Endothelial cell of umbilical vein (primary cell): Measurements from ENCODE around the gene MPLKIP. TPM values are rescaled to one million over a fixed set of nuclear protein-coding genes. Genes with fewer than 3 reads are reported as not detected.

Experiments
- Bru-seq: library from RNA; stranded (reverse); fragments of 400-500 nt; gene quantifications from one replicate; lab custom pipeline; 2021; lab: Mats Ljungman, UMichigan
- BruChase-seq, 2 experiments: library from RNA; stranded (reverse); fragments of 400-500 nt; gene quantifications; one replicate each; lab custom pipeline; 2021; lab: Mats Ljungman, UMichigan
- BruUV-seq: library from RNA; stranded (reverse); fragments of 400-500 nt; replicated peaks from 2 replicates; lab custom pipeline; 2021; lab: Mats Ljungman, UMichigan
- CTCF ChIA-PET: fragments of 300-600, 350-600 bp; sonication (Branson Sonifier 250); formaldehyde crosslinking; loops from one replicate; lab custom pipeline; 2021; ENCODE audit warnings: antibody characterized with exemption, inconsistent platforms; lab: Charles Lee
- POLR2A ChIA-PET: fragments of 300-600, 350-600 bp; sonication (Branson Sonifier 250); formaldehyde crosslinking; loops from one replicate; lab custom pipeline; 2021; ENCODE audit warnings: antibody characterized with exemption, inconsistent platforms; lab: Charles Lee
- DNase-seq: peaks from one replicate; pipeline ENCODE4 v3.0.0-alpha.2; 2011; ENCODE audit warnings: low read depth, low spot score
- FAIRE-seq: peaks from 2 replicates; lab custom pipeline; 2011; peaks lifted over from hg19 to GRCh38; lab: Jason Lieb, UNC
- H2AFZ ChIP-seq: 2 replicates; pipeline ENCODE4 v1.6.0; 2012; ENCODE audit warnings: low read depth, low read length, control low read depth, inconsistent platforms
- H3K27ac ChIP-seq: 2 replicates; pipeline ENCODE4 v1.5.1; 2011; ENCODE audit warnings: low read depth, mild to moderate bottlenecking, control low read depth, low read length, moderate library complexity; ENCODE audit not compliant: insufficient read depth
- H3K27me3 ChIP-seq, 2 experiments: 2 replicates each; pipeline versions ENCODE4 v1.6.0 to v1.6.1; 2011; ENCODE audit warnings: low read length in 2 of 2, mixed read lengths in 1 of 2; ENCODE audit not compliant: control insufficient read depth in 2 of 2, insufficient read depth in 2 of 2
- H3K36me3 ChIP-seq, 2 experiments: 2 replicates in 1 of 2; 3 replicates in 1 of 2; pipeline ENCODE4 v1.5.1; 2011; ENCODE audit warnings: low read length in 2 of 2, mild to moderate bottlenecking in 1 of 2, moderate library complexity in 1 of 2; ENCODE audit not compliant: control insufficient read depth in 2 of 2, insufficient read depth in 2 of 2; ENCODE audit errors: extremely low read depth in 1 of 2
- H3K4me1 ChIP-seq: 3 replicates; pipeline ENCODE4 v1.5.1; 2011; ENCODE audit warnings: mild to moderate bottlenecking, low read length; ENCODE audit not compliant: control insufficient read depth, insufficient read depth; ENCODE audit errors: extremely low read depth
- H3K4me2 ChIP-seq: 2 replicates; pipeline ENCODE4 v1.6.1; 2011; ENCODE audit warnings: low read length, control low read depth, mixed read lengths; ENCODE audit not compliant: insufficient read depth
- H3K4me3 ChIP-seq, 3 experiments: fragments of 200-600 bp in 1 of 3; sonication (generic), shearing (Covaris generic) in 1 of 3; replicated peaks in 1 of 3; 2 replicates each; pipeline ENCODE4 v1.5.1; 2011 to 2016; ENCODE audit warnings: control low read depth in 3 of 3, low read length in 3 of 3, mild to moderate bottlenecking in 2 of 3, inconsistent platforms in 1 of 3, low read depth in 1 of 3, moderate library complexity in 1 of 3; ENCODE audit not compliant: insufficient read depth in 1 of 3
- H3K79me2 ChIP-seq: 2 replicates; pipeline ENCODE4 v1.6.0; 2012; ENCODE audit warnings: low read length, inconsistent platforms; ENCODE audit not compliant: control insufficient read depth, insufficient read depth
- H3K9ac ChIP-seq: replicated peaks from 2 replicates; pipeline ENCODE3; 2011; ENCODE audit warnings: low read length, control low read depth; ENCODE audit not compliant: insufficient read depth; ENCODE audit errors: extremely low read depth
- H3K9me1 ChIP-seq: replicated peaks from 3 replicates; pipeline ENCODE4 v1.6.0; 2011; ENCODE audit warnings: mild to moderate bottlenecking, low read length; ENCODE audit not compliant: control insufficient read depth, insufficient read depth; ENCODE audit errors: extremely low read depth
- H3K9me3 ChIP-seq: replicated peaks from 2 replicates; pipeline ENCODE4 v1.5.1; 2012; ENCODE audit warnings: low read length, inconsistent platforms; ENCODE audit not compliant: control insufficient read depth, insufficient read depth
- H4K20me1 ChIP-seq: replicated peaks from 2 replicates; pipeline ENCODE3; 2011; ENCODE audit warnings: mild to moderate bottlenecking, low read length; ENCODE audit not compliant: control insufficient read depth, insufficient read depth; ENCODE audit errors: extremely low read depth
- EZH2 ChIP-seq: IDR thresholded peaks from 2 replicates; pipeline ENCODE4 v1.6.1; 2012; ENCODE audit warnings: borderline replicate concordance, low read depth, mild to moderate bottlenecking, moderate library complexity, low read length, inconsistent platforms; ENCODE audit not compliant: severe bottlenecking
- MYC ChIP-seq: IDR thresholded peaks from one replicate; pipeline ENCODE4 v1.6.1; 2011; ENCODE audit warnings: mild to moderate bottlenecking, low read depth, low read length
- POLR2A ChIP-seq: IDR thresholded peaks from 2 replicates; pipeline ENCODE4 v1.6.1; 2012; ENCODE audit warnings: low read depth, mild to moderate bottlenecking, control low read depth, low read length
- dilution Hi-C: fragments of 300-500 bp; cut with MboI; formaldehyde crosslinking; loops from one replicate; pipeline ENCODE4 v1.15.0; 2019; ENCODE audit warnings: low sequenced_read_pairs; ENCODE audit not compliant: extremely low pct_ligation_motif_present
- intact Hi-C: fragments of 100-400 bp; cut with micrococcal nuclease; formaldehyde crosslinking; loops from one replicate; pipeline ENCODE4 v1.10.0; 2022
- long read RNA-seq: library from polyadenylated mRNA; stranded (forward); transcript quantifications from one replicate; pipeline ENCODE4 v2.0.0, GENCODE V29; 2021
- polyA minus RNA-seq, 3 experiments: library from RNA; depleted of rRNA, polyadenylated mRNA; stranded (reverse); fragments of >200 nt; gene quantifications; 1 replicate in 1 of 3; 2 replicates in 2 of 3; pipeline ENCODE4 v1.2.3, GENCODE V29; 2011
- polyA plus RNA-seq, 4 experiments: library from polyadenylated mRNA; depleted of rRNA in 3 of 4; stranded (reverse) in 3 of 4; unstranded in 1 of 4; fragments of >200 nt; gene quantifications; 2 replicates each; pipeline versions ENCODE4 v1.2.1 to v1.2.3, GENCODE V29; 2011 to 2012; ENCODE audit warnings: missing spikeins in 1 of 4
- total RNA-seq: library from RNA; stranded (reverse); gene quantifications from 2 replicates; pipeline ENCODE4 v1.2.3, GENCODE V29; 2021
- TF ChIP-seq, protein P1 (sequence below): IDR thresholded peaks from 2 replicates; pipeline ENCODE4 v1.6.1; 2011; ENCODE audit not compliant: insufficient read depth, insufficient read length
- TF ChIP-seq, protein P2 (sequence below), 2 donors: IDR thresholded peaks; 1 replicate in 1 of 2; 2 replicates in 1 of 2; pipeline ENCODE4 v1.5.1; 2011; ENCODE audit warnings: low read length in 2 of 2, mild to moderate bottlenecking in 2 of 2, moderate library complexity in 2 of 2, control low read depth in 1 of 2, inconsistent platforms in 1 of 2, low read depth in 1 of 2; ENCODE audit not compliant: insufficient read depth in 1 of 2; ENCODE audit errors: extremely low read depth in 1 of 2

MPLKIP gene
- 40.5 and 40.9 TPM in 2 replicates for total RNA-seq
- 47.7 and 56.4 TPM in 2 replicates for polyA plus RNA-seq
- polyA plus RNA-seq (2011; cell fraction: cytosol; rRNA removed), result 29.8 and 36.1 TPM in 2 replicates
- polyA plus RNA-seq (2011; cell fraction: nucleus; rRNA removed), result 11.1 and 15.3 TPM in 2 replicates
- polyA plus RNA-seq (2012), result 34.2 and 34.6 TPM in 2 replicates
- 3.3 and 3.9 TPM in 2 replicates for polyA minus RNA-seq
- 13.8 TPM for polyA minus RNA-seq (2011; cell fraction: cytosol; rRNA and poly(A)+ RNA removed)
- 6.2 and 7.8 TPM in 2 replicates for polyA minus RNA-seq (2011; cell fraction: nucleus; rRNA and poly(A)+ RNA removed)
- Bru-seq, nascent RNA, result percentile 88 among the genes with signal in this experiment
- percentile 91 among the genes with signal in this experiment for BruChase-seq, experiment 1, labeled RNA remaining after a 6-hour chase
- BruChase-seq, experiment 2, labeled RNA remaining after a 2-hour chase, result percentile 89 among the genes with signal in this experiment
- long read RNA-seq, full-length matches to known transcripts, result 188 of 193 reads
- long read RNA-seq, partial matches to known transcripts, result 0 of 193 reads
- long read RNA-seq, other reads (novel, unspliced or antisense), result 5 of 193 reads

DNA sequence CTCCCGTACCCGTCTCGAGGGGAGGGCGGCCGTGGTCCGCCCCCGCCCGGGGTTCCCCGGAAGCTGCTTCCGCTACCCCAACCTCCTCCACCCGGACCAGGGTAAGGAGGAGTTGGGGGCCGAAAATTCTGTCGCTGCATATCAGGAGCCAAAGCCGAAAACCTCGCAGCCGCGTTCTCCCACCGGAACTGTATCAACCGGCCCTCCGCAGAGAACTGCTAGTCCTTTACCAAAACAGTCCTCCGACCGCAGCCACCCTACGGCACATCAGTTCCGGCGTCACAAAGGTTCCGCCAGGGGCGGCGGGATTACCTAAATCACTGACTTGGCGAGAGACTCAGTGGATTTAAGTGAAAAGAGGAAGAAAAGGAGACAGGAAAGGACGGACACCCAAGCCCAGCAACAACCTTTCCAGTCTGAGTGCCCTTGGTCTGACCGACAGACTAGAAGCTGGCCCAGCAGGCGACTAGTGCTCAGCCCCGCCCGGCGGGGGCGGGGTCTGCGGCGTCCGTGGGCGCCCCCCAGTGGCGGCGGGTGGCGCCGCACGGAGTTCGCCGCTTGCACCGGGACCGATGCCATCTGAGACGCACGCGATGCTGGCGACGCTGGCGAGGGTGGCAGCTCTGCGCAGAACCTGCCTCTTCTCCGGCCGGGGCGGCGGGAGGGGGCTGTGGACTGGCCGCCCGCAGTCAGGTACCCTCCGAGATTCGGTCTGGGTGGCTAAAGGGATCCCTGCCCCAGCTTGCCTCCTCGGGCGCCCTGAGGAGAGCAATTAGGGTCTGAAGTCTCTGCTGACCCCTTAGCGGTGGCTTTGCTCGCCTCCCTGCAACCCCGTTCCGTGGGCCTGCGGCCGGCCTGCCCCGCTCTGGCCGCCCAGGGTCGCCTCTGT lies at the start of gene MPLKIP, which contains the start of gene SUGCT:
TSS of gene MPLKIP (minus strand) at position 195 of the 889 bp plus-strand sequence. CDS start at position 140, 55 bp downstream.
TSS of gene SUGCT (plus strand) at position 578 of the 889 bp plus-strand sequence.
- peak within 1 kb of the TSS; percentile 63 to 99 (median 99) for H3K4me3 ChIP-seq
- dilution Hi-C loops (no loop called here), intact Hi-C loops (loop anchor here (1.0 to 10.0 kb wide), 4 partner anchors 164 to 1570 kb away; partner anchors contain the start of gene INHBA)
- TF ChIP-seq, protein P1, sequence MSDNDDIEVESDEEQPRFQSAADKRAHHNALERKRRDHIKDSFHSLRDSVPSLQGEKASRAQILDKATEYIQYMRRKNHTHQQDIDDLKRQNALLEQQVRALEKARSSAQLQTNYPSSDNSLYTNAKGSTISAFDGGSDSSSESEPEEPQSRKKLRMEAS, result peak; percentile 26
- TF ChIP-seq POLR2A (peak; percentile 35), MYC (peak; percentile 50), EZH2 (no peak)
- TF ChIP-seq, protein P2, sequence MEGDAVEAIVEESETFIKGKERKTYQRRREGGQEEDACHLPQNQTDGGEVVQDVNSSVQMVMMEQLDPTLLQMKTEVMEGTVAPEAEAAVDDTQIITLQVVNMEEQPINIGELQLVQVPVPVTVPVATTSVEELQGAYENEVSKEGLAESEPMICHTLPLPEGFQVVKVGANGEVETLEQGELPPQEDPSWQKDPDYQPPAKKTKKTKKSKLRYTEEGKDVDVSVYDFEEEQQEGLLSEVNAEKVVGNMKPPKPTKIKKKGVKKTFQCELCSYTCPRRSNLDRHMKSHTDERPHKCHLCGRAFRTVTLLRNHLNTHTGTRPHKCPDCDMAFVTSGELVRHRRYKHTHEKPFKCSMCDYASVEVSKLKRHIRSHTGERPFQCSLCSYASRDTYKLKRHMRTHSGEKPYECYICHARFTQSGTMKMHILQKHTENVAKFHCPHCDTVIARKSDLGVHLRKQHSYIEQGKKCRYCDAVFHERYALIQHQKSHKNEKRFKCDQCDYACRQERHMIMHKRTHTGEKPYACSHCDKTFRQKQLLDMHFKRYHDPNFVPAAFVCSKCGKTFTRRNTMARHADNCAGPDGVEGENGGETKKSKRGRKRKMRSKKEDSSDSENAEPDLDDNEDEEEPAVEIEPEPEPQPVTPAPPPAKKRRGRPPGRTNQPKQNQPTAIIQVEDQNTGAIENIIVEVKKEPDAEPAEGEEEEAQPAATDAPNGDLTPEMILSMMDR (IDR thresholded peaks at IDR 0.05; ENCODE audit: extremely low read depth in 1 of 2, insufficient read depth in 1 of 2, low read depth in 1 of 2, low read length in 2 of 2), result peak; percentile 96 to 99
- ChIA-PET POLR2A (interaction anchor here (0.5 kb wide), 1 partner anchor 121 kb away, joined by 3 read pairs; no protein-coding TSS in a partner anchor), CTCF (interaction anchor here (0.7 to 3.7 kb wide), 15 partner anchors 10 to 1599 kb away, joined by 3 to 23 read pairs (median 3); no protein-coding TSS in a partner anchor)
- no peaks in the 10 kb centered on the region for H3K9me1 ChIP-seq
- FAIRE-seq (peak; percentile 80), DNase-seq (peak; percentile 89)
- no TSS peak for BruUV-seq
- H3K27ac ChIP-seq, result peak within 1 kb of the TSS; percentile 67
- H3K36me3 ChIP-seq, result no peaks in the 10 kb centered on the region
- H3K4me1 ChIP-seq, result peaks cover 14% of the 10 kb centered on the region
- H3K79me2 ChIP-seq, result peaks cover 45% of the 10 kb centered on the region
- no peaks in the 10 kb centered on the region for H3K27me3 ChIP-seq
- peak within 1 kb of the TSS; percentile 92 for H3K4me2 ChIP-seq
- H3K9me3 ChIP-seq, result no peaks in the 10 kb centered on the region
- H2AFZ ChIP-seq, result peak within 1 kb of the TSS; percentile 91
- H4K20me1 ChIP-seq, result no peaks in the 10 kb centered on the region
- peak within 1 kb of the TSS; percentile 75 for H3K9ac ChIP-seq
